DND-41 (cell line): Measurements from ENCODE around the gene FBXO10.

ENCODE experiments used
- EZH2 ChIP-seq: IDR thresholded peaks from 3 replicates; pipeline ENCODE4 v1.6.1; 2012; ENCODE audit warnings: borderline replicate concordance, low read depth, mild to moderate bottlenecking, moderate library complexity, low read length, inconsistent platforms; ENCODE audit not compliant: severe bottlenecking
- TF ChIP-seq, protein P1 (sequence below): IDR thresholded peaks from 2 replicates; pipeline ENCODE4 v1.5.1; 2012; ENCODE audit warnings: borderline replicate concordance, low read length, moderate library complexity, mild to moderate bottlenecking; ENCODE audit not compliant: poor library complexity, severe bottlenecking; ENCODE audit errors: extremely low read depth

DNA sequence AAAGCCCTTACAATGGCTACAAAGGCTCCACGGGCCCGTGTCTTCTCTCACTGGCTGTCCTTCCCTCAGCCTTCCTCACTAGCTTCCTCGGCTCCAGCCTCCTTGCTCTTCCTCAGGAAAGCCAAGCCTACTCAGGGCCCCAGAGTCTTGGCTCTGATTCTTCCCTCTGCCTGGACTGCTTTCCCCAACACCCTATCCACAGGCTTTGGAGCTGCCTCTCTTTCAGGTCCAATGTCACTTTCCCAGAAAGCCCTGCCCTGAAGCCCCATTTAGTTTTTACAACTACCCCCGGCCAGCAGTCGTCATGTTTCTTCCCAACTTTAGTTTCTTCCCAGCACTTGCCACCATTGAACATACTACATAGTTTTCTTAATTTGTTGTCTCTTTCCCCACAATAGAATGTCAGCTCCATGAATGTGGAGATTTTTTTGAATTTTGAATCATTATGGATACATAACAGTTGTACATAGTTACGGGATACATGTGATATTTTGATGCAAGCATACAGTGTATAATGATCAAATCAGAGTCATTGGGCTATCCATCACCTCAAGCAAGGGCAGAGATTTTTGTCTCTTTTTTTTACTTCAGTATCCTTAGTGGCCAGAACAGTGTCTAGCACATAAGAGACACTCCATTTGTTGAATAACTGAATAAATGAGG is 33.7 kb upstream of the FBXO10 start:
- TF ChIP-seq, protein P1, sequence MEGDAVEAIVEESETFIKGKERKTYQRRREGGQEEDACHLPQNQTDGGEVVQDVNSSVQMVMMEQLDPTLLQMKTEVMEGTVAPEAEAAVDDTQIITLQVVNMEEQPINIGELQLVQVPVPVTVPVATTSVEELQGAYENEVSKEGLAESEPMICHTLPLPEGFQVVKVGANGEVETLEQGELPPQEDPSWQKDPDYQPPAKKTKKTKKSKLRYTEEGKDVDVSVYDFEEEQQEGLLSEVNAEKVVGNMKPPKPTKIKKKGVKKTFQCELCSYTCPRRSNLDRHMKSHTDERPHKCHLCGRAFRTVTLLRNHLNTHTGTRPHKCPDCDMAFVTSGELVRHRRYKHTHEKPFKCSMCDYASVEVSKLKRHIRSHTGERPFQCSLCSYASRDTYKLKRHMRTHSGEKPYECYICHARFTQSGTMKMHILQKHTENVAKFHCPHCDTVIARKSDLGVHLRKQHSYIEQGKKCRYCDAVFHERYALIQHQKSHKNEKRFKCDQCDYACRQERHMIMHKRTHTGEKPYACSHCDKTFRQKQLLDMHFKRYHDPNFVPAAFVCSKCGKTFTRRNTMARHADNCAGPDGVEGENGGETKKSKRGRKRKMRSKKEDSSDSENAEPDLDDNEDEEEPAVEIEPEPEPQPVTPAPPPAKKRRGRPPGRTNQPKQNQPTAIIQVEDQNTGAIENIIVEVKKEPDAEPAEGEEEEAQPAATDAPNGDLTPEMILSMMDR: no peak
- no peak for TF ChIP-seq EZH2
